Measurements from ENCODE around the gene CDKN1C.

DNA sequence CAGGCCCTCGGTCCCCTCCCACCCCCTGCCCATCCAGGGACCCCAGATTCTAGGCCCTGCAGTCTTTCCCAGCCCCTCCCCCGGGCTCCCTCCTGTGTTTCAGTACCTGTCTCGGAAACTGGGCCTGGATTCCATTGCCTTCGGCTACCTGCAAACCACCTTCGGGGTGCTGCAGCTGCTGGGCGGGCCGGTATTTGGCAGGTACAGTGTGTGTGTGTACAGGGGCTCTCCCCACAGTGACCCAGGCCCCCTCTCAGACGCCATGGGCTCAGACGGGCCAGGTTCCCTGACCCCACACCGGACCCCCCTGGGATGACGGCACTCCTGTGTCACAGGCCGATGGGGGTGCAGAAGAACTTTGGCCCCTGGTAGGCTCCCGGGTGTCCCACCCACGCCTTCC lies 22.6 kb upstream of the CDKN1C start:
- TF ChIP-seq POLR2AphosphoS5 (IDR thresholded peaks at IDR 0.05) (no peak), POLR2A (IDR thresholded peaks at IDR 0.05) (no peak), EP300 (IDR thresholded peaks at IDR 0.05) (no peak)
- TF ChIP-seq, protein P1, sequence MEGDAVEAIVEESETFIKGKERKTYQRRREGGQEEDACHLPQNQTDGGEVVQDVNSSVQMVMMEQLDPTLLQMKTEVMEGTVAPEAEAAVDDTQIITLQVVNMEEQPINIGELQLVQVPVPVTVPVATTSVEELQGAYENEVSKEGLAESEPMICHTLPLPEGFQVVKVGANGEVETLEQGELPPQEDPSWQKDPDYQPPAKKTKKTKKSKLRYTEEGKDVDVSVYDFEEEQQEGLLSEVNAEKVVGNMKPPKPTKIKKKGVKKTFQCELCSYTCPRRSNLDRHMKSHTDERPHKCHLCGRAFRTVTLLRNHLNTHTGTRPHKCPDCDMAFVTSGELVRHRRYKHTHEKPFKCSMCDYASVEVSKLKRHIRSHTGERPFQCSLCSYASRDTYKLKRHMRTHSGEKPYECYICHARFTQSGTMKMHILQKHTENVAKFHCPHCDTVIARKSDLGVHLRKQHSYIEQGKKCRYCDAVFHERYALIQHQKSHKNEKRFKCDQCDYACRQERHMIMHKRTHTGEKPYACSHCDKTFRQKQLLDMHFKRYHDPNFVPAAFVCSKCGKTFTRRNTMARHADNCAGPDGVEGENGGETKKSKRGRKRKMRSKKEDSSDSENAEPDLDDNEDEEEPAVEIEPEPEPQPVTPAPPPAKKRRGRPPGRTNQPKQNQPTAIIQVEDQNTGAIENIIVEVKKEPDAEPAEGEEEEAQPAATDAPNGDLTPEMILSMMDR (IDR thresholded peaks at IDR 0.05) = no peak
